HCT116 (cell line): Measurements from ENCODE around the gene ZNF836. TPM values are rescaled to one million over a fixed set of nuclear protein-coding genes. Genes with fewer than 3 reads are reported as not detected.

Source experiments
- ATAC-seq: fragments of 200-7000 bp; cut with Tn5 transposase; 2 replicates; pipeline ENCODE4 v1.9.1; 2020; ENCODE audit warnings: mild to moderate bottlenecking, moderate library complexity
- BruUV-seq: library from RNA; stranded (reverse); fragments of 400-500 nt; replicated peaks from 2 replicates; lab custom pipeline; 2021; lab: Mats Ljungman, UMichigan
- CTCF ChIA-PET: fragments of 300-600 bp; sonication (Branson Sonifier 250); formaldehyde crosslinking; loops from one replicate; lab custom pipeline; 2021; ENCODE audit warnings: antibody characterized with exemption; lab: Charles Lee
- POLR2A ChIA-PET: fragments of 300-600, 350-600 bp; sonication (Branson Sonifier 250); formaldehyde crosslinking; loops from one replicate; lab custom pipeline; 2021; ENCODE audit warnings: antibody characterized with exemption; lab: Charles Lee
- RAD21 ChIA-PET, 2 experiments: fragments of 300-600 bp; sonication (Branson Sonifier 250); formaldehyde crosslinking; loops; one replicate each; lab custom pipeline; 2023; ENCODE audit warnings: low total read pairs in 2 of 2; ENCODE audit not compliant: uncharacterized antibody in 2 of 2, unreplicated experiment in 2 of 2, low non-redundant PET in 1 of 2; lab: Charles Lee
- DNase-seq: peaks from one replicate; pipeline ENCODE4 v3.0.0-alpha.2; 2010; ENCODE audit warnings: low read depth, low spot score
- H2AFZ ChIP-seq: fragments of 200-600 bp; shearing (Covaris generic), sonication (generic); 2 replicates; pipeline ENCODE4 v1.6.1; 2017; ENCODE audit warnings: low read depth, mixed run types, mixed read lengths, antibody characterized with exemption, low read length; ENCODE audit not compliant: poor library complexity, severe bottlenecking
- H3K27ac ChIP-seq: 2 replicates; pipeline ENCODE4 v1.5.1; 2012; ENCODE audit warnings: low read depth, low read length
- H3K27me3 ChIP-seq: fragments of 200-600 bp; sonication (generic); 2 replicates; pipeline ENCODE4 v1.6.1; 2016; ENCODE audit warnings: mixed run types, low read length, mixed read lengths; ENCODE audit not compliant: insufficient read depth
- H3K36me3 ChIP-seq, 2 experiments: fragments of 200-500 bp in 1 of 2; fragments of 200-600 bp in 1 of 2; sonication (Bioruptor generic) in 1 of 2; sonication (generic) in 1 of 2; 2 replicates each; pipeline versions ENCODE4 v1.5.1 to v1.6.1; 2014 to 2016; ENCODE audit warnings: low read length in 2 of 2, inconsistent platforms in 1 of 2, mixed read lengths in 1 of 2, mixed run types in 1 of 2; ENCODE audit not compliant: insufficient read depth in 2 of 2, control insufficient read depth in 1 of 2
- H3K4me1 ChIP-seq, 2 experiments: fragments of 200-600 bp in 1 of 2; sonication (generic) in 1 of 2; 2 replicates each; pipeline versions ENCODE4 v1.5.1 to v1.6.1; 2012 to 2017; ENCODE audit warnings: low read length in 2 of 2, inconsistent platforms in 1 of 2, mild to moderate bottlenecking in 1 of 2, mixed read lengths in 1 of 2, mixed run types in 1 of 2, moderate library complexity in 1 of 2; ENCODE audit not compliant: insufficient read depth in 2 of 2, control insufficient read depth in 1 of 2
- H3K4me2 ChIP-seq: fragments of 200-600 bp; sonication (generic); 2 replicates; pipeline ENCODE4 v1.6.1; 2017; ENCODE audit warnings: mixed run types, low read length, mixed read lengths
- H3K4me3 ChIP-seq, 2 experiments: fragments of 200-600 bp in 1 of 2; sonication (generic) in 1 of 2; replicated peaks in 1 of 2; 2 replicates each; pipeline ENCODE4 v1.5.1; 2011 to 2016; ENCODE audit warnings: low read length in 2 of 2, control low read depth in 1 of 2, low read depth in 1 of 2, mild to moderate bottlenecking in 1 of 2, mixed read lengths in 1 of 2, mixed run types in 1 of 2
- H3K79me2 ChIP-seq: fragments of 200-600 bp; sonication (generic); 2 replicates; pipeline ENCODE4 v1.6.1; 2017; ENCODE audit warnings: mild to moderate bottlenecking, mixed run types, low read length, moderate library complexity, mixed read lengths; ENCODE audit not compliant: insufficient read depth
- H3K9ac ChIP-seq: fragments of 200-600 bp; sonication (generic); 2 replicates; pipeline ENCODE4 v1.6.1; 2016; ENCODE audit warnings: low read length, mixed read lengths
- H3K9me2 ChIP-seq: fragments of 200-600 bp; sonication (generic), shearing (Covaris generic); 2 replicates; pipeline ENCODE4 v1.6.1; 2017; ENCODE audit warnings: mixed run types, mild to moderate bottlenecking, moderate library complexity; ENCODE audit not compliant: insufficient read depth
- H3K9me3 ChIP-seq, 2 experiments: fragments of 200-500 bp in 1 of 2; fragments of 200-600 bp in 1 of 2; sonication (Bioruptor generic) in 1 of 2; sonication (generic) in 1 of 2; 2 replicates each; pipeline ENCODE4 v1.6.1; 2014 to 2017; ENCODE audit warnings: low read length in 2 of 2, mixed read lengths in 2 of 2, inconsistent platforms in 1 of 2, low read depth in 1 of 2, mild to moderate bottlenecking in 1 of 2, mixed run types in 1 of 2, moderate library complexity in 1 of 2; ENCODE audit not compliant: control insufficient read depth in 1 of 2, insufficient read depth in 1 of 2
- H4K20me1 ChIP-seq: fragments of 200-600 bp; sonication (generic), shearing (Covaris generic); 2 replicates; pipeline ENCODE4 v1.6.1; 2017; ENCODE audit warnings: mixed run types, mild to moderate bottlenecking, moderate library complexity; ENCODE audit not compliant: insufficient read depth
- CBX3 ChIP-seq: IDR thresholded peaks from 2 replicates; pipeline ENCODE4 v1.6.1; 2012; ENCODE audit warnings: low read depth
- CEBPB ChIP-seq: IDR thresholded peaks from 2 replicates; pipeline ENCODE4 v1.6.1; 2012; ENCODE audit warnings: low read depth
- ELF1 ChIP-seq: IDR thresholded peaks from 2 replicates; pipeline ENCODE4 v1.6.1; 2012; ENCODE audit warnings: low read depth, borderline replicate concordance
- JUND ChIP-seq: IDR thresholded peaks from 2 replicates; pipeline ENCODE4 v1.6.1; 2012
- SIN3A ChIP-seq: IDR thresholded peaks from 2 replicates; pipeline ENCODE4 v1.6.1; 2012; ENCODE audit warnings: low read depth
- ZFX ChIP-seq: fragments of 450-650 bp; IDR thresholded peaks from 2 replicates; pipeline ENCODE4 v1.6.1; 2017
- intact Hi-C: fragments of 100-400 bp; cut with micrococcal nuclease; formaldehyde crosslinking; loops from 2 replicates; pipeline ENCODE4 v1.10.0; 2022
- total RNA-seq: library from RNA; stranded (reverse); gene quantifications from one replicate; pipeline ENCODE4 v1.2.1, GENCODE V29; 2021; ENCODE audit not compliant: unreplicated experiment
- TF ChIP-seq, protein P1 (sequence below): IDR thresholded peaks from 2 replicates; pipeline ENCODE4 v1.6.1; 2012

ZNF836 gene
- total RNA-seq, 1 experiment from 2014 or later = not detected

DNA sequence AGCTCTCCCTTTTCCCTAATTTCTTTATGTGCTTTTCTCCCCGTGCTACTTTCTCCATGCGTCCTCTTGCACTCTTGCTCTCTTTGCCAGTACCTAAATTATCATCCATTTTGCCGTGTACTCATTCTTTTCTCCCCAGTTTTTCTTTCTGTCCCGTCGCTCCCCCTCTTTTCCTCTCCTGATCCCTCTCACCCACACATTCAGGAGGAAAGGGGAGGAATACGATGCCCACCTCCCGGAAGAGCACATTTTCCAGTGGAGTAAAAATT, 32.5 kb downstream of the ZNF836 start:
- Histone ChIP-seq H3K9ac (peak overlapping the region; percentile 72), H3K4me1 (peaks cover 6 to 9% of the 10 kb centered on the region in 2 experiments; a peak in 2 of 4 replicates), H3K9me2 (no peaks in the 10 kb centered on the region), H3K36me3 (0 out of 4 replicates have a peak, but pooled peaks cover 0 to 9% of the 10 kb centered on the region in 2 experiments), H3K27ac (peak overlapping the region; percentile 98), H3K27me3 (no peaks in the 10 kb centered on the region), H3K79me2 (peaks cover 32% of the 10 kb centered on the region), H3K4me3 (peak overlapping the region; percentile 81 to 98), H2AFZ (peak overlapping the region; percentile 67), H3K9me3 (peaks cover 17 to 19% of the 10 kb centered on the region in 2 experiments; a peak in 2 of 4 replicates), H3K4me2 (peak overlapping the region; percentile 91), H4K20me1 (no peaks in the 10 kb centered on the region)
- ATAC-seq (no peak), DNase-seq (no peak)
- TF ChIP-seq, protein P1, sequence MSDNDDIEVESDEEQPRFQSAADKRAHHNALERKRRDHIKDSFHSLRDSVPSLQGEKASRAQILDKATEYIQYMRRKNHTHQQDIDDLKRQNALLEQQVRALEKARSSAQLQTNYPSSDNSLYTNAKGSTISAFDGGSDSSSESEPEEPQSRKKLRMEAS = peak; percentile 38
- TF ChIP-seq CEBPB = no peak
- ChIA-PET POLR2A (no interaction called here), RAD21 (no interaction called here), CTCF (no interaction called here)
- intact Hi-C loops = loop anchor here (1.0 to 10.0 kb wide), 3 partner anchors 50 to 636 kb away; no protein-coding TSS in a partner anchor
- BruUV-seq = no TSS peak

DNA sequence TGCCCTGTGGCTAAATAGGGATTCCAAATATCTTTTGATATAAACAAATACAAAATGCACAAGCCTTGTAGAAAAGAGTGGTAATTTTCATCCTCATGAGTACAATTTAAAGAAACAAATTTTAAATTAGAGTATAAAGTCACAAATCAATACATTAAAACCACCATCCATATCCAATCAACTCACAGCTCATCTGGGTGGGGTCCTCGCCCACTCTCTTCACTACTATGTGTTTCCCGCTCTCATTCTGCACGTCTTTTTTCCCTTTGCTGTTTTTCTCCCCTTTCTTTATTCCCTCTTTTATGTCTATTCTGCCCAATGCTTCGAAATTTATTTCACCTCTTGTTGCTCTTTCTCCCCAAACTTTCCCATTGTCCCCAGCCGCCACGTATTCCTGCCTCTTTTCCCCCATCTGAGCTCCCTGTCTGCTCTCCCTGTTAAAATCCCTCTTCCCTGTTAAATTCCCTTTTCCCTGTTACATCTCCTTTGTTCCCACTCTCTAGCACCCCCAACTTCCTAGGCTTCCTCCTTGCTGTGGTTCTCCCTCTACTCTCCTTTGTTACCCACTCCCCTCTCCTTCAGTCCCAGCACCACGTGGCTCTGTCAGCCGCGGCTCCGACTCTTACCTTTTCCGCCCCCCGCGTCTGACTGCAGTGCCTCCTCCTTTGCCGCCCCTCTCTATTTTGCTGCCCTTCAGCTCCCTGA, 33.0 kb downstream of the ZNF836 start:
- Histone ChIP-seq H3K9ac (peak overlapping the region; percentile 72), H3K9me3 (peaks cover 18 to 22% of the 10 kb centered on the region in 2 experiments; a peak in 2 of 4 replicates), H3K4me3 (peak overlapping the region; percentile 81 to 98), H3K4me2 (peak overlapping the region; percentile 91), H3K4me1 (peaks cover 6 to 9% of the 10 kb centered on the region in 2 experiments; a peak in 2 of 4 replicates), H3K27ac (peak overlapping the region; percentile 98), H4K20me1 (no peaks in the 10 kb centered on the region), H3K36me3 (0 out of 4 replicates have a peak, but pooled peaks cover 0 to 9% of the 10 kb centered on the region in 2 experiments), H3K27me3 (no peaks in the 10 kb centered on the region), H3K9me2 (no peaks in the 10 kb centered on the region), H2AFZ (peak overlapping the region; percentile 67), H3K79me2 (peaks cover 35% of the 10 kb centered on the region)
- ChIA-PET RAD21 (no interaction called here), CTCF (no interaction called here), POLR2A (no interaction called here)
- intact Hi-C loops = loop anchor here (10.0 kb wide), 1 partner anchor 636 kb away; no protein-coding TSS in a partner anchor
- no TSS peak for BruUV-seq
- DNase-seq (no peak), ATAC-seq (peak; percentile 33)
- TF ChIP-seq SIN3A (no peak), CBX3 (no peak), JUND (no peak), ELF1 (no peak), ZFX (no peak)
- TF ChIP-seq, protein P1 = peak; percentile 70
